CD14-positive monocyte (primary cell): ENCODE results near the gene KRT24. TPM values are rescaled to one million over a fixed set of nuclear protein-coding genes. Genes with fewer than 3 reads are reported as not detected.

Experiments used
- DNase-seq, 3 donors: peaks; one replicate each; pipeline ENCODE4 v3.0.0-alpha.2; 2011 to 2022
- H2AFZ ChIP-seq: 2 replicates; pipeline ENCODE4 v1.6.0; 2012; ENCODE audit warnings: mild to moderate bottlenecking, low read depth, low read length, inconsistent platforms; ENCODE audit not compliant: insufficient read depth, poor library complexity, severe bottlenecking
- H3K27ac ChIP-seq, 2 donors: 1 replicate in 1 of 2; 2 replicates in 1 of 2; pipeline ENCODE4 v1.5.1; 2012 to 2013; ENCODE audit warnings: low read length in 2 of 2, control low read depth in 1 of 2, inconsistent platforms in 1 of 2, low read depth in 1 of 2, mild to moderate bottlenecking in 1 of 2
- H3K27me3 ChIP-seq, 2 donors: one replicate each; pipeline versions ENCODE4 v1.6.0 to v1.6.1; 2011 to 2013; ENCODE audit warnings: low read length in 2 of 2; ENCODE audit not compliant: control insufficient read depth in 2 of 2, insufficient read depth in 2 of 2
- H3K36me3 ChIP-seq, 2 donors: replicated peaks in 1 of 2; 1 replicate in 1 of 2; 2 replicates in 1 of 2; pipeline versions ENCODE4 v1.5.1 to v1.6.1; 2012 to 2013; ENCODE audit warnings: low read length in 2 of 2, control low read depth in 1 of 2, inconsistent platforms in 1 of 2, mild to moderate bottlenecking in 1 of 2; ENCODE audit not compliant: insufficient read depth in 2 of 2, control insufficient read depth in 1 of 2
- H3K4me1 ChIP-seq, 2 donors: 1 replicate in 1 of 2; 2 replicates in 1 of 2; pipeline versions ENCODE4 v1.5.1 to v1.6.1; 2012 to 2013; ENCODE audit warnings: low read length in 2 of 2, control low read depth in 1 of 2, inconsistent platforms in 1 of 2, mild to moderate bottlenecking in 1 of 2, moderate library complexity in 1 of 2; ENCODE audit not compliant: insufficient read depth in 2 of 2, control insufficient read depth in 1 of 2
- H3K4me2 ChIP-seq: replicated peaks from 2 replicates; pipeline ENCODE3; 2012; ENCODE audit warnings: low read length, moderate library complexity, mild to moderate bottlenecking; ENCODE audit not compliant: poor library complexity, severe bottlenecking; ENCODE audit errors: extremely low read depth
- H3K4me3 ChIP-seq, 3 experiments: fragments of 200-600 bp in 1 of 3; sonication (generic) in 1 of 3; replicated peaks in 1 of 3; 1 replicate in 2 of 3; 2 replicates in 1 of 3; pipeline ENCODE4 v1.5.1; 2011 to 2013; ENCODE audit warnings: low read length in 3 of 3, mild to moderate bottlenecking in 3 of 3, control low read depth in 2 of 3, low read depth in 2 of 3, inconsistent platforms in 1 of 3, moderate library complexity in 1 of 3
- H3K79me2 ChIP-seq: 2 replicates; pipeline ENCODE4 v1.6.0; 2012; ENCODE audit warnings: mild to moderate bottlenecking, control low read depth, inconsistent platforms, low read length, moderate library complexity; ENCODE audit not compliant: insufficient read depth
- H3K9ac ChIP-seq: 2 replicates; pipeline ENCODE4 v1.6.0; 2017; ENCODE audit warnings: low read length, mild to moderate bottlenecking; ENCODE audit not compliant: insufficient read depth, poor library complexity, severe bottlenecking
- H3K9me3 ChIP-seq, 2 donors: replicated peaks in 1 of 2; 1 replicate in 1 of 2; 2 replicates in 1 of 2; pipeline versions ENCODE4 v1.5.1 to v1.6.1; 2012 to 2013; ENCODE audit warnings: low read length in 2 of 2, control low read depth in 1 of 2; ENCODE audit not compliant: control insufficient read depth in 1 of 2, insufficient read depth in 1 of 2
- H4K20me1 ChIP-seq: 2 replicates; pipeline ENCODE4 v1.6.0; 2012; ENCODE audit warnings: mild to moderate bottlenecking, low read length, control low read depth, moderate library complexity; ENCODE audit not compliant: insufficient read depth
- H3K27ac Mint-ChIP-seq, 7 donors: one replicate each; pipeline ENCODE4 v1.8.0; 2020; ENCODE audit warnings: mild to moderate bottlenecking in 7 of 7, mixed read lengths in 7 of 7, moderate library complexity in 6 of 7, inconsistent platforms in 2 of 7
- H3K27me3 Mint-ChIP-seq, 3 donors: one replicate each; pipeline ENCODE4 v1.8.0; 2021 to 2022; ENCODE audit warnings: low read depth in 3 of 3, mild to moderate bottlenecking in 3 of 3, mixed read lengths in 3 of 3, moderate library complexity in 3 of 3, inconsistent platforms in 1 of 3
- H3K36me3 Mint-ChIP-seq, 2 donors: one replicate each; pipeline ENCODE4 v1.8.0; 2020; ENCODE audit warnings: mixed read lengths in 2 of 2, inconsistent platforms in 1 of 2, mild to moderate bottlenecking in 1 of 2
- H3K4me1 Mint-ChIP-seq: one replicate; pipeline ENCODE4 v1.8.0; 2020; ENCODE audit warnings: mild to moderate bottlenecking, mixed read lengths
- H3K4me3 Mint-ChIP-seq, 2 donors: one replicate each; pipeline ENCODE4 v1.8.0; 2020; ENCODE audit warnings: mild to moderate bottlenecking in 2 of 2, mixed read lengths in 2 of 2, moderate library complexity in 1 of 2
- H3K9me3 Mint-ChIP-seq, 7 donors: one replicate each; pipeline ENCODE4 v1.8.0; 2020 to 2022; ENCODE audit warnings: mixed read lengths in 7 of 7, mild to moderate bottlenecking in 6 of 7, moderate library complexity in 6 of 7, inconsistent platforms in 2 of 7
- CTCF ChIP-seq: fragments of 200-600 bp; IDR thresholded peaks from one replicate; pipeline ENCODE4 v1.8.0; 2022; ENCODE audit warnings: antibody characterized with exemption, mild to moderate bottlenecking
- WGBS: methylation state at CpG from one replicate; pipeline ENCODE4 v1.1.5; 2013; ENCODE audit warnings: missing lambda C conversion rate; ENCODE audit not compliant: insufficient coverage; 5-methylcytosine and 5-hydroxymethylcytosine counted together
- intact Hi-C, 2 donors: fragments of 100-400 bp; cut with micrococcal nuclease; formaldehyde crosslinking; loops; one replicate each; pipeline versions ENCODE4 v1.15.0 to v1.15.1; 2023
- polyA plus RNA-seq, 3 donors: library from polyadenylated mRNA; depleted of rRNA in 1 of 3; unstranded in 2 of 3; stranded (reverse) in 1 of 3; fragments of 300-500 nt in 2 of 3; fragments of >200 nt in 1 of 3; fragmentation: Illumina TruSeq in 2 of 3; gene quantifications; 1 replicate in 2 of 3; 2 replicates in 1 of 3; pipeline ENCODE4 v1.2.3, GENCODE V29; 2012 to 2021

The KRT24 gene
- polyA plus RNA-seq, 3 donors, result not detected

- Mint-ChIP-seq H3K4me3 (no peak overlapping the region), H3K27ac (no peak overlapping the region), H3K36me3 (no peaks in the 10 kb centered on the region), H3K9me3 (peaks cover 0 to 5% (median 3%) of the 10 kb centered on the region in 7 donors), H3K27me3 (peaks cover 21 to 55% (median 35%) of the 10 kb centered on the region in 3 donors), H3K4me1 (no peaks in the 10 kb centered on the region)
- H3K4me3 ChIP-seq, result no peak overlapping the region
- no peak overlapping the region for H3K27ac ChIP-seq
- intact Hi-C loops, result no loop called here
- TF ChIP-seq CTCF, result no peak
- no peaks in the 10 kb centered on the region for H4K20me1 ChIP-seq
- no peaks in the 10 kb centered on the region for H3K79me2 ChIP-seq
- H3K4me2 ChIP-seq, result no peak overlapping the region
- no peaks in the 10 kb centered on the region for H3K9me3 ChIP-seq
- peaks cover 2 to 18% of the 10 kb centered on the region in 2 donors for H3K27me3 ChIP-seq
- no peak overlapping the region for H3K9ac ChIP-seq
- H3K36me3 ChIP-seq, result no peaks in the 10 kb centered on the region
- no peak for DNase-seq
- no peaks in the 10 kb centered on the region for H3K4me1 ChIP-seq
- WGBS, result 100% methylated on average over 1 of the region's 3 CpGs
- H2AFZ ChIP-seq, result no peak overlapping the region
Observed at GRCh38 chr17:40702271-40702670, 1.3 kb downstream of the KRT24 start.

GRCh38 chr17:40699853-40700252 is 3.7 kb downstream of the KRT24 start:
- Mint-ChIP-seq H3K9me3 (peaks cover 0 to 2% (median 0%) of the 10 kb centered on the region in 7 donors), H3K27me3 (peaks cover 20 to 64% (median 26%) of the 10 kb centered on the region in 3 donors), H3K36me3 (no peaks in the 10 kb centered on the region), H3K4me1 (no peaks in the 10 kb centered on the region), H3K27ac (no peak overlapping the region), H3K4me3 (no peak overlapping the region)
- Histone ChIP-seq H2AFZ (no peak overlapping the region), H3K27me3 (peaks cover 4 to 13% of the 10 kb centered on the region in 2 donors), H3K36me3 (no peaks in the 10 kb centered on the region), H3K9me3 (no peaks in the 10 kb centered on the region), H3K4me3 (no peak overlapping the region), H3K4me2 (no peak overlapping the region), H3K9ac (no peak overlapping the region), H3K79me2 (no peaks in the 10 kb centered on the region), H3K27ac (no peak overlapping the region), H3K4me1 (no peaks in the 10 kb centered on the region), H4K20me1 (no peaks in the 10 kb centered on the region)
- WGBS, result 74% methylated on average over 4 of the region's 5 CpGs
- TF ChIP-seq CTCF, result no peak
- DNase-seq, result no peak
- intact Hi-C loops, result no loop called here
